Left kidney (tissue), 2 donors: ENCODE data around the gene RYR2. TPM values are rescaled to one million over a fixed set of nuclear protein-coding genes. Genes with fewer than 3 reads are reported as not detected.

Experiments
- DNase-seq: peaks from one replicate; pipeline ENCODE4 v3.0.0-alpha.2; 2013
- polyA plus RNA-seq: library from polyadenylated mRNA; unstranded; fragments of 120-200 nt; gene quantifications from one replicate; pipeline ENCODE4 v1.2.1, GENCODE V29; 2013; ENCODE audit not compliant: insufficient read length

The RYR2 gene
- polyA plus RNA-seq, 1 donor: 3.0 TPM

- no peak for DNase-seq
Measured at GRCh38 chr1:237736372-237737029, 694.5 kb downstream of the RYR2 start.

GRCh38 chr1:237737448-237737847 is 695.5 kb downstream of the RYR2 start:
- no peak for DNase-seq

GRCh38 chr1:237737938-237738610 is 696.1 kb downstream of the RYR2 start:
- no peak for DNase-seq

GRCh38 chr1:237740846-237741245 is 698.9 kb downstream of the RYR2 start:
- no peak for DNase-seq

- DNase-seq: no peak
Measured at GRCh38 chr1:237745545-237745944, 703.6 kb downstream of the RYR2 start.

GRCh38 chr1:237748171-237748960 is 706.4 kb downstream of the RYR2 start:
- no peak for DNase-seq

GRCh38 chr1:237749122-237749521 is 707.1 kb downstream of the RYR2 start:
- no peak for DNase-seq

GRCh38 chr1:237751090-237751489 is 709.1 kb downstream of the RYR2 start:
- no peak for DNase-seq

GRCh38 chr1:237754627-237755026 is 712.6 kb downstream of the RYR2 start:
- DNase-seq: no peak

- no peak for DNase-seq
Measured at GRCh38 chr1:237756304-237756967, 714.5 kb downstream of the RYR2 start.

- no peak for DNase-seq
Measured at GRCh38 chr1:237759377-237759776, 717.4 kb downstream of the RYR2 start.

GRCh38 chr1:237760951-237761350 is 719.0 kb downstream of the RYR2 start:
- no peak for DNase-seq

GRCh38 chr1:237763137-237763536 is 721.2 kb downstream of the RYR2 start:
- no peak for DNase-seq

- DNase-seq: no peak
Measured at GRCh38 chr1:237763751-237764150, 721.8 kb downstream of the RYR2 start.

- DNase-seq: no peak
Measured at GRCh38 chr1:237769916-237770315, 727.9 kb downstream of the RYR2 start.

GRCh38 chr1:237772009-237772408 is 730.0 kb downstream of the RYR2 start:
- no peak for DNase-seq

GRCh38 chr1:237774246-237774645 is 732.3 kb downstream of the RYR2 start:
- no peak for DNase-seq

GRCh38 chr1:237779356-237779755 is 737.4 kb downstream of the RYR2 start:
- DNase-seq: no peak

GRCh38 chr1:237786066-237786719 is 744.2 kb downstream of the RYR2 start:
- DNase-seq: no peak

- DNase-seq: no peak
Measured at GRCh38 chr1:237788069-237788468, 746.1 kb downstream of the RYR2 start.

GRCh38 chr1:237789619-237790018 is 747.6 kb downstream of the RYR2 start:
- no peak for DNase-seq

GRCh38 chr1:237791592-237791991 is 749.6 kb downstream of the RYR2 start:
- no peak for DNase-seq
